NCI-H187 (cell line): ENCODE measurements around the gene PIK3C3.
"Not testable (repeated sequence)": the region's sequence is repeated elsewhere in the genome, so short reads cannot be mapped to it uniquely, and the experiment has no call there.

Source experiments
- DNase-seq, 2 experiments: peaks; one replicate each; lab custom pipeline; 2025; lab: John Stamatoyannopoulos, UW

The PIK3C3 gene

GRCh38 chr18:42024131-42024530 lies 69.1 kb downstream of the PIK3C3 start:
- DNase-seq, result no peak

GRCh38 chr18:42025491-42025890 lies 70.5 kb downstream of the PIK3C3 start:
- DNase-seq, result no peak

- DNase-seq, result no peak
Observed at GRCh38 chr18:42025974-42026625, 71.1 kb downstream of the PIK3C3 start.

- no peak for DNase-seq
Observed at GRCh38 chr18:42028247-42028832, 73.3 kb downstream of the PIK3C3 start.

GRCh38 chr18:42029092-42029491 lies 74.1 kb downstream of the PIK3C3 start:
- no peak for DNase-seq

GRCh38 chr18:42030586-42031182 lies 75.7 kb downstream of the PIK3C3 start:
- DNase-seq, result no peak

- no peak for DNase-seq
Observed at GRCh38 chr18:42032447-42032846, 77.4 kb downstream of the PIK3C3 start.

GRCh38 chr18:42033137-42033810 lies 78.2 kb downstream of the PIK3C3 start:
- DNase-seq, result no peak

GRCh38 chr18:42038936-42039335 lies 83.9 kb downstream of the PIK3C3 start:
- DNase-seq, result no peak

- no peak for DNase-seq
Observed at GRCh38 chr18:42039396-42039795, 84.4 kb downstream of the PIK3C3 start.

- no peak for DNase-seq
Observed at GRCh38 chr18:42041793-42042192, 86.8 kb downstream of the PIK3C3 start.

GRCh38 chr18:42045346-42045745 lies 90.3 kb downstream of the PIK3C3 start:
- no peak for DNase-seq

- no peak for DNase-seq
Observed at GRCh38 chr18:42047721-42048120, 92.7 kb downstream of the PIK3C3 start.

GRCh38 chr18:42048158-42048557 lies 93.1 kb downstream of the PIK3C3 start:
- DNase-seq, result no peak

GRCh38 chr18:42049536-42049935 lies 94.5 kb downstream of the PIK3C3 start:
- DNase-seq, result not testable (repeated sequence)

GRCh38 chr18:42051411-42051810 lies 96.4 kb downstream of the PIK3C3 start:
- no peak for DNase-seq

- no peak for DNase-seq
Observed at GRCh38 chr18:42052122-42052708, 97.2 kb downstream of the PIK3C3 start.

- DNase-seq, result no peak
Observed at GRCh38 chr18:42053188-42053781, 98.3 kb downstream of the PIK3C3 start.

GRCh38 chr18:42064109-42064508 lies 109.1 kb downstream of the PIK3C3 start:
- no peak for DNase-seq

- no peak for DNase-seq
Observed at GRCh38 chr18:42067518-42067917, 112.5 kb downstream of the PIK3C3 start.

- no peak for DNase-seq
Observed at GRCh38 chr18:42068030-42068429, 113.0 kb downstream of the PIK3C3 start.

GRCh38 chr18:42069036-42069435 lies 114.0 kb downstream of the PIK3C3 start:
- no peak for DNase-seq
